HCT116 (cell line): ENCODE measurements around the gene SPRN. TPM values are rescaled to one million over a fixed set of nuclear protein-coding genes. Genes with fewer than 3 reads are reported as not detected.

Experiments used
- ATAC-seq: fragments of 200-7000 bp; cut with Tn5 transposase; 2 replicates; pipeline ENCODE4 v1.9.1; 2020; ENCODE audit warnings: mild to moderate bottlenecking, moderate library complexity
- BruUV-seq: library from RNA; stranded (reverse); fragments of 400-500 nt; replicated peaks from 2 replicates; lab custom pipeline; 2021; lab: Mats Ljungman, UMichigan
- CTCF ChIA-PET: fragments of 300-600 bp; sonication (Branson Sonifier 250); formaldehyde crosslinking; loops from one replicate; lab custom pipeline; 2021; ENCODE audit warnings: antibody characterized with exemption; lab: Charles Lee
- POLR2A ChIA-PET: fragments of 300-600, 350-600 bp; sonication (Branson Sonifier 250); formaldehyde crosslinking; loops from one replicate; lab custom pipeline; 2021; ENCODE audit warnings: antibody characterized with exemption; lab: Charles Lee
- RAD21 ChIA-PET, 2 experiments: fragments of 300-600 bp; sonication (Branson Sonifier 250); formaldehyde crosslinking; loops; one replicate each; lab custom pipeline; 2023; ENCODE audit warnings: low total read pairs in 2 of 2; ENCODE audit not compliant: uncharacterized antibody in 2 of 2, unreplicated experiment in 2 of 2, low non-redundant PET in 1 of 2; lab: Charles Lee
- DNase-seq: peaks from one replicate; pipeline ENCODE4 v3.0.0-alpha.2; 2010; ENCODE audit warnings: low read depth, low spot score
- H2AFZ ChIP-seq: fragments of 200-600 bp; shearing (Covaris generic), sonication (generic); 2 replicates; pipeline ENCODE4 v1.6.1; 2017; ENCODE audit warnings: low read depth, mixed run types, mixed read lengths, antibody characterized with exemption, low read length; ENCODE audit not compliant: poor library complexity, severe bottlenecking
- H3K27ac ChIP-seq: 2 replicates; pipeline ENCODE4 v1.5.1; 2012; ENCODE audit warnings: low read depth, low read length
- H3K27me3 ChIP-seq: fragments of 200-600 bp; sonication (generic); 2 replicates; pipeline ENCODE4 v1.6.1; 2016; ENCODE audit warnings: mixed run types, low read length, mixed read lengths; ENCODE audit not compliant: insufficient read depth
- H3K36me3 ChIP-seq, 2 experiments: fragments of 200-500 bp in 1 of 2; fragments of 200-600 bp in 1 of 2; sonication (Bioruptor generic) in 1 of 2; sonication (generic) in 1 of 2; 2 replicates each; pipeline versions ENCODE4 v1.5.1 to v1.6.1; 2014 to 2016; ENCODE audit warnings: low read length in 2 of 2, inconsistent platforms in 1 of 2, mixed read lengths in 1 of 2, mixed run types in 1 of 2; ENCODE audit not compliant: insufficient read depth in 2 of 2, control insufficient read depth in 1 of 2
- H3K4me1 ChIP-seq, 2 experiments: fragments of 200-600 bp in 1 of 2; sonication (generic) in 1 of 2; 2 replicates each; pipeline versions ENCODE4 v1.5.1 to v1.6.1; 2012 to 2017; ENCODE audit warnings: low read length in 2 of 2, inconsistent platforms in 1 of 2, mild to moderate bottlenecking in 1 of 2, mixed read lengths in 1 of 2, mixed run types in 1 of 2, moderate library complexity in 1 of 2; ENCODE audit not compliant: insufficient read depth in 2 of 2, control insufficient read depth in 1 of 2
- H3K4me2 ChIP-seq: fragments of 200-600 bp; sonication (generic); 2 replicates; pipeline ENCODE4 v1.6.1; 2017; ENCODE audit warnings: mixed run types, low read length, mixed read lengths
- H3K4me3 ChIP-seq, 2 experiments: fragments of 200-600 bp in 1 of 2; sonication (generic) in 1 of 2; replicated peaks in 1 of 2; 2 replicates each; pipeline ENCODE4 v1.5.1; 2011 to 2016; ENCODE audit warnings: low read length in 2 of 2, control low read depth in 1 of 2, low read depth in 1 of 2, mild to moderate bottlenecking in 1 of 2, mixed read lengths in 1 of 2, mixed run types in 1 of 2
- H3K79me2 ChIP-seq: fragments of 200-600 bp; sonication (generic); 2 replicates; pipeline ENCODE4 v1.6.1; 2017; ENCODE audit warnings: mild to moderate bottlenecking, mixed run types, low read length, moderate library complexity, mixed read lengths; ENCODE audit not compliant: insufficient read depth
- H3K9ac ChIP-seq: fragments of 200-600 bp; sonication (generic); 2 replicates; pipeline ENCODE4 v1.6.1; 2016; ENCODE audit warnings: low read length, mixed read lengths
- H3K9me2 ChIP-seq: fragments of 200-600 bp; sonication (generic), shearing (Covaris generic); 2 replicates; pipeline ENCODE4 v1.6.1; 2017; ENCODE audit warnings: mixed run types, mild to moderate bottlenecking, moderate library complexity; ENCODE audit not compliant: insufficient read depth
- H3K9me3 ChIP-seq, 2 experiments: fragments of 200-500 bp in 1 of 2; fragments of 200-600 bp in 1 of 2; sonication (Bioruptor generic) in 1 of 2; sonication (generic) in 1 of 2; 2 replicates each; pipeline ENCODE4 v1.6.1; 2014 to 2017; ENCODE audit warnings: low read length in 2 of 2, mixed read lengths in 2 of 2, inconsistent platforms in 1 of 2, low read depth in 1 of 2, mild to moderate bottlenecking in 1 of 2, mixed run types in 1 of 2, moderate library complexity in 1 of 2; ENCODE audit not compliant: control insufficient read depth in 1 of 2, insufficient read depth in 1 of 2
- H4K20me1 ChIP-seq: fragments of 200-600 bp; sonication (generic), shearing (Covaris generic); 2 replicates; pipeline ENCODE4 v1.6.1; 2017; ENCODE audit warnings: mixed run types, mild to moderate bottlenecking, moderate library complexity; ENCODE audit not compliant: insufficient read depth
- CBX3 ChIP-seq: IDR thresholded peaks from 2 replicates; pipeline ENCODE4 v1.6.1; 2012; ENCODE audit warnings: low read depth
- CTCF ChIP-seq, 3 experiments: fragments of 200-600 bp in 1 of 3; sonication (generic) in 1 of 3; IDR thresholded peaks in 2 of 3; conservative IDR thresholded peaks in 1 of 3; 2 replicates each; pipeline ENCODE4 v1.5.1; 2012 to 2017; ENCODE audit warnings: low read depth in 2 of 3, low read length in 2 of 3, antibody characterized with exemption in 1 of 3, borderline replicate concordance in 1 of 3, control low read depth in 1 of 3, mild to moderate bottlenecking in 1 of 3, mixed read lengths in 1 of 3, mixed run types in 1 of 3, moderate library complexity in 1 of 3; ENCODE audit not compliant: insufficient read depth in 1 of 3
- EGR1 ChIP-seq: IDR thresholded peaks from 2 replicates; pipeline ENCODE4 v1.6.1; 2012; ENCODE audit warnings: low read depth
- ELF1 ChIP-seq: IDR thresholded peaks from 2 replicates; pipeline ENCODE4 v1.6.1; 2012; ENCODE audit warnings: low read depth, borderline replicate concordance
- EZH2 ChIP-seq: fragments of 200-600 bp; sonication (generic); IDR thresholded peaks from 2 replicates; pipeline ENCODE4 v1.6.1; 2017; ENCODE audit warnings: antibody characterized with exemption, mixed run types
- MAX ChIP-seq: IDR thresholded peaks from 2 replicates; pipeline ENCODE4 v1.6.1; 2012
- POLR2AphosphoS5 ChIP-seq: IDR thresholded peaks from 2 replicates; pipeline ENCODE4 v1.6.1; 2011; ENCODE audit warnings: mild to moderate bottlenecking, low read depth, low read length, moderate library complexity
- RAD21 ChIP-seq: IDR thresholded peaks from 2 replicates; pipeline ENCODE4 v1.6.1; 2012; ENCODE audit warnings: low read depth, mild to moderate bottlenecking
- SIN3A ChIP-seq: IDR thresholded peaks from 2 replicates; pipeline ENCODE4 v1.6.1; 2012; ENCODE audit warnings: low read depth
- SRF ChIP-seq: IDR thresholded peaks from 2 replicates; pipeline ENCODE4 v1.6.1; 2012; ENCODE audit warnings: low read depth
- YY1 ChIP-seq: IDR thresholded peaks from 2 replicates; pipeline ENCODE4 v1.6.1; 2011; ENCODE audit warnings: low read length, low read depth, moderate library complexity, mild to moderate bottlenecking; ENCODE audit not compliant: insufficient replicate concordance; ENCODE audit errors: extremely low read depth
- ZBTB33 ChIP-seq: IDR thresholded peaks from 2 replicates; pipeline ENCODE4 v1.6.1; 2011; ENCODE audit warnings: mild to moderate bottlenecking, low read length, moderate library complexity; ENCODE audit not compliant: insufficient replicate concordance; ENCODE audit errors: extremely low read depth
- ZFX ChIP-seq: fragments of 450-650 bp; IDR thresholded peaks from 2 replicates; pipeline ENCODE4 v1.6.1; 2017
- ZNF274 ChIP-seq: fragments of 200-500 bp; sonication (Bioruptor generic); IDR thresholded peaks from 2 replicates; pipeline ENCODE4 v1.6.1; 2014; ENCODE audit warnings: mild to moderate bottlenecking, low read depth, low read length, inconsistent platforms
- intact Hi-C: fragments of 100-400 bp; cut with micrococcal nuclease; formaldehyde crosslinking; loops from 2 replicates; pipeline ENCODE4 v1.10.0; 2022
- total RNA-seq: library from RNA; stranded (reverse); gene quantifications from one replicate; pipeline ENCODE4 v1.2.1, GENCODE V29; 2021; ENCODE audit not compliant: unreplicated experiment
- TF ChIP-seq, protein P1 (sequence below): IDR thresholded peaks from 2 replicates; pipeline ENCODE4 v1.6.1; 2012; ENCODE audit warnings: low read depth
- TF ChIP-seq, protein P2 (sequence below): IDR thresholded peaks from 2 replicates; pipeline ENCODE4 v1.6.1; 2012

SPRN gene
- total RNA-seq, 1 experiment from 2014 or later: not detected

- Histone ChIP-seq H3K27me3 (no peaks in the 10 kb centered on the region), H3K4me1 (no peaks in the 10 kb centered on the region), H3K36me3 (no peaks in the 10 kb centered on the region), H4K20me1 (no peaks in the 10 kb centered on the region), H3K9me3 (no peaks in the 10 kb centered on the region), H2AFZ (no peak overlapping the region), H3K9ac (no peak overlapping the region), H3K27ac (no peak overlapping the region), H3K4me3 (no peak overlapping the region), H3K79me2 (no peaks in the 10 kb centered on the region), H3K4me2 (no peak overlapping the region), H3K9me2 (no peaks in the 10 kb centered on the region)
- ChIA-PET POLR2A (no interaction called here), CTCF (no interaction called here), RAD21 (no interaction called here)
- no peak for TF ChIP-seq CBX3
- no peak for TF ChIP-seq ZFX
- TF ChIP-seq CTCF (IDR thresholded peaks at IDR 0.05 in 2 of 3, conservative IDR thresholded peaks at IDR 0.05 in 1 of 3; ENCODE audit: borderline replicate concordance in 1 of 3, insufficient read depth in 1 of 3, low read depth in 2 of 3, low read length in 2 of 3): no peak
- no peak for TF ChIP-seq ZNF274
- TF ChIP-seq, protein P1, sequence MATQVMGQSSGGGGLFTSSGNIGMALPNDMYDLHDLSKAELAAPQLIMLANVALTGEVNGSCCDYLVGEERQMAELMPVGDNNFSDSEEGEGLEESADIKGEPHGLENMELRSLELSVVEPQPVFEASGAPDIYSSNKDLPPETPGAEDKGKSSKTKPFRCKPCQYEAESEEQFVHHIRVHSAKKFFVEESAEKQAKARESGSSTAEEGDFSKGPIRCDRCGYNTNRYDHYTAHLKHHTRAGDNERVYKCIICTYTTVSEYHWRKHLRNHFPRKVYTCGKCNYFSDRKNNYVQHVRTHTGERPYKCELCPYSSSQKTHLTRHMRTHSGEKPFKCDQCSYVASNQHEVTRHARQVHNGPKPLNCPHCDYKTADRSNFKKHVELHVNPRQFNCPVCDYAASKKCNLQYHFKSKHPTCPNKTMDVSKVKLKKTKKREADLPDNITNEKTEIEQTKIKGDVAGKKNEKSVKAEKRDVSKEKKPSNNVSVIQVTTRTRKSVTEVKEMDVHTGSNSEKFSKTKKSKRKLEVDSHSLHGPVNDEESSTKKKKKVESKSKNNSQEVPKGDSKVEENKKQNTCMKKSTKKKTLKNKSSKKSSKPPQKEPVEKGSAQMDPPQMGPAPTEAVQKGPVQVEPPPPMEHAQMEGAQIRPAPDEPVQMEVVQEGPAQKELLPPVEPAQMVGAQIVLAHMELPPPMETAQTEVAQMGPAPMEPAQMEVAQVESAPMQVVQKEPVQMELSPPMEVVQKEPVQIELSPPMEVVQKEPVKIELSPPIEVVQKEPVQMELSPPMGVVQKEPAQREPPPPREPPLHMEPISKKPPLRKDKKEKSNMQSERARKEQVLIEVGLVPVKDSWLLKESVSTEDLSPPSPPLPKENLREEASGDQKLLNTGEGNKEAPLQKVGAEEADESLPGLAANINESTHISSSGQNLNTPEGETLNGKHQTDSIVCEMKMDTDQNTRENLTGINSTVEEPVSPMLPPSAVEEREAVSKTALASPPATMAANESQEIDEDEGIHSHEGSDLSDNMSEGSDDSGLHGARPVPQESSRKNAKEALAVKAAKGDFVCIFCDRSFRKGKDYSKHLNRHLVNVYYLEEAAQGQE: no peak
- no peak for TF ChIP-seq YY1
- no peak for TF ChIP-seq ZBTB33
- TF ChIP-seq MAX: no peak
- TF ChIP-seq EZH2: no peak
- no peak for TF ChIP-seq SRF
- no peak for TF ChIP-seq POLR2AphosphoS5
- no peak for TF ChIP-seq SIN3A
- TF ChIP-seq ELF1: no peak
- TF ChIP-seq EGR1: no peak
- TF ChIP-seq, protein P2, sequence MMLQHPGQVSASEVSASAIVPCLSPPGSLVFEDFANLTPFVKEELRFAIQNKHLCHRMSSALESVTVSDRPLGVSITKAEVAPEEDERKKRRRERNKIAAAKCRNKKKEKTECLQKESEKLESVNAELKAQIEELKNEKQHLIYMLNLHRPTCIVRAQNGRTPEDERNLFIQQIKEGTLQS: no peak
- no peak for TF ChIP-seq RAD21
- BruUV-seq: no TSS peak
- no peak for DNase-seq
- no peak for ATAC-seq
- intact Hi-C loops: no loop called here
Measured at GRCh38 chr10:133383551-133383950, 40.9 kb downstream of the SPRN start.
